ENCODE results near the gene ABHD6. TPM values are rescaled to one million over a fixed set of nuclear protein-coding genes. Genes with fewer than 3 reads are reported as not detected.

Gene ABHD6
- total RNA-seq, 2 experiments from 2014 or later = 3.9 to 4.1 TPM

DNA sequence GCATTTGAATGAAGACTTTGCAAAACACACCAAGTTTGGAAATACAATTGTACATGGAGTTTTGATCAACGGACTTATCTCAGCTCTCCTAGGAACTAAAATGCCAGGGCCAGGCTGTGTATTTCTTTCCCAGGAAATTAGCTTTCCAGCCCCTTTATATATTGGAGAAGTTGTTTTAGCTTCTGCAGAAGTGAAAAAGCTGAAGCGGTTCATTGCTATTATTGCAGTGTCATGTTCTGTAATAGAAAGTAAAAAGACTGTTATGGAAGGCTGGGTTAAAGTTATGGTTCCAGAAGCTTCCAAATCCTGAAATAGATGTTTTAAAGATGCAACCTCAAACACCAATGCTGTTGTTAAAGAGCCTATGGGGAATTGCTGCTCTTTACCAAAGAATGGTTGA is 80.2 kb downstream of the ABHD6 start:
- Mint-ChIP-seq H3K36me3 (peaks cover 34% of the 10 kb centered on the region), H3K9me3 (no peaks in the 10 kb centered on the region), H3K27me3 (no peaks in the 10 kb centered on the region), H3K4me1 (ENCODE audit: low read depth) (peaks cover 6% of the 10 kb centered on the region), H3K4me3 (no peak overlapping the region), H3K27ac (peak overlapping the region; percentile 8)
- ChIA-PET POLR2A (no interaction called here), CTCF (interaction anchor here (1.8 to 5.4 kb wide), 3 partner anchors 11 to 132 kb away, joined by 5 to 51 read pairs (median 46); partner anchors contain the start of genes HTD2 and RPP14)
- no peak for DNase-seq
- intact Hi-C loops (cut with micrococcal nuclease) = no loop called here

DNA sequence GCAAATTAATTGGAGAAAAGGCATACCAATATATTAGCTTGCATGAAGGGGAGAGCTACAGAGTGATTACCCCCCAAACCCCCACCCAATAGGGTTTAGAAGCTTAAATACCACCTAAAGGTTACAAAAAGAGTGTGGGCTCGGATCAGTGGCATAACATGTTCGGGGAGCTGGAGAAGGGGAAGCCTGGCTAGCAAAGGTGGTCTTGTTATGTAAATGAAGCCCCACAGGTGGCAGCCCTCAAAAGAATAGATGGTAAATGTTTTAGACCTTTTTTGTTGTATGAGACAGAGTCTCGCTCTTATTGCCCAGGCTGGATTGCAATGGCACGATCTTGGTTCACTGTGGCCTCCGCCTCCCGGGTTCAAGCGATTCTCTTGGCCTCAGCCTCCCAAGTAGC is 84.2 kb downstream of the ABHD6 start:
- Mint-ChIP-seq H3K4me3 (no peak overlapping the region), H3K36me3 (peaks cover 13% of the 10 kb centered on the region), H3K27ac (no peak overlapping the region), H3K27me3 (no peaks in the 10 kb centered on the region), H3K4me1 (ENCODE audit: low read depth) (peaks cover 37% of the 10 kb centered on the region), H3K9me3 (no peaks in the 10 kb centered on the region)
- no peak for DNase-seq
- POLR2A ChIA-PET = interaction anchor here (1.1 kb wide), 1 partner anchor 93 kb away, joined by 3 read pairs; no protein-coding TSS in a partner anchor
- intact Hi-C loops (cut with micrococcal nuclease) = loop anchor here (1.0 to 5.0 kb wide), 3 partner anchors 93 to 311 kb away; no protein-coding TSS in a partner anchor
- CTCF ChIA-PET = interaction anchor here (0.6 to 5.9 kb wide), 6 partner anchors 14 to 212 kb away, joined by 3 to 51 read pairs (median 10); partner anchors contain the start of genes HTD2, PDHB and RPP14

DNA sequence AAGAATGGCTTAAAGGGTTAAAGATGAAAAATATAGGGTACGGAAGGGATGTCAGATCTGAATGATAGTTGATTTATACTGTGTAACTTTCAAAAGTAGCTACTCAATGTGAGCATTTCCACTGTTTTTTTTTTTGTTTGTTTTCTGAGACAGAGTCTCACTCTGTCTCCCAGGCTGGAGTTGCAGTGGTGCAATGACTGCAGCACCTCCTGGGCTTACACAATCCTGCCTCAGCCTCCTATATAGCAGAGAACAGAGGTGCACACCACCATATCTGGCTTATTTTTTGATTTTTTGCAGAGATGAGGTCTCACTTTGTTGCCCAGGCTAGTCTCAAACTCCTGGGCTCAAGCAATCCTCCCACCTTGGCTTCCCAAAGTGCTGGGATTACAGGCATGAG is 85.2 kb downstream of the ABHD6 start:
- Mint-ChIP-seq H3K36me3 (peaks cover 9% of the 10 kb centered on the region), H3K27ac (no peak overlapping the region), H3K9me3 (no peaks in the 10 kb centered on the region), H3K27me3 (no peaks in the 10 kb centered on the region), H3K4me3 (no peak overlapping the region), H3K4me1 (ENCODE audit: low read depth) (peaks cover 37% of the 10 kb centered on the region)
- ChIA-PET POLR2A (interaction anchor here (0.6 kb wide), 2 partner anchors 90 to 151 kb away, joined by 3 read pairs; no protein-coding TSS in a partner anchor), CTCF (interaction anchor here (1.0 to 5.9 kb wide), 3 partner anchors 15 to 211 kb away, joined by 4 to 48 read pairs (median 9); partner anchors contain the start of genes HTD2 and RPP14)
- intact Hi-C loops (cut with micrococcal nuclease) = loop anchor here (5.0 kb wide), 1 partner anchor 310 kb away; no protein-coding TSS in a partner anchor
- no peak for DNase-seq

DNA sequence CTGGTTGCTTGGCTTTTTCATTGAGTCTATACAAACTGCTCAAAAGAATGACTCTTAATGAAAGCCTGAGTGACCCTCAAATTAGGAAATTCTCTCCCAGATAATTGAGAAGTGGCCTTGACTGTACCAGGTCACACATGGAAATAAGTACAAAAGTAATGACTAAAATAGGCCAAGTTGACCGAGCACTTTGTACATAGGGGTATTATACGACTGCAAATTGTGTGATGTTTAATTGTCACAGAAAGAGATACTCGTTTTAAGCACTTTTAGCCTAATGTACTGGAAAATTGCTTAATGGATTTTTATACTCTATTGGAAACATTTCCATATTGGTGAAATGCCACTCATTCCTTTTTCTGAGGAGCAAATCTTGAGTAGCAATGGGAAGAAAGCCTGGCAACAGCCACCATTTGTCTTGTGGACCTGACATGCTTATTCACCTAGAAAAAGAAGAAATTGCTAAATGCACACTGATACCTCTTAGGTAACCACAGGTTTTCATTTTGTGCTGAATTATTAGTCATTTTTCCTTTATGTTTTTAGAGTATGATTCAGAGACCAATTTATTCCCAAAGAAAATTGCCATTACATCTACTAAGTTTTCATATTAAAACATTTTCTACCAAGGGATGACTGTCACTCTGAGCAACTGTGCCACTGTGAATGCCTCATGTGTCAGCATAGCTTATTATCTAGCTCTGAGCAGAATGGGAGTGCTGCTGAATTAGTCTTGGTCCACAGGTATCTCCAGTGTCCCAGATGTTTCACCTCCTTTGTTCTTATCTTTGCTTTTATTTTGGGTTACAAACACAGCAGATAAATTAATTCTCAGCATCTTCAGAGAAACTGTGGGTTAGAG is 86.2 kb downstream of the ABHD6 start:
- ChIA-PET CTCF (interaction anchor here (1.0 to 5.9 kb wide), 5 partner anchors 10 to 210 kb away, joined by 3 to 48 read pairs (median 5); partner anchors contain the start of genes HTD2, KCTD6 and RPP14), POLR2A (interaction anchor here (0.6 to 2.6 kb wide), 3 partner anchors 11 to 97 kb away, joined by 3 to 20 read pairs (median 4); partner anchors contain the start of genes HTD2 and RPP14)
- peak overlapping the region; percentile 34 for H3K4me3 Mint-ChIP-seq
- intact Hi-C loops (cut with micrococcal nuclease) = loop anchor here (1.0 to 5.0 kb wide), 5 partner anchors 12 to 309 kb away; partner anchors contain the start of genes HTD2, PDHB and RPP14
- peak; percentile 29 for DNase-seq
- H3K27me3 Mint-ChIP-seq = no peaks in the 10 kb centered on the region
- peaks cover 37% of the 10 kb centered on the region for H3K4me1 Mint-ChIP-seq (ENCODE audit: low read depth)
- peak overlapping the region; percentile 93 for H3K27ac Mint-ChIP-seq
- peaks cover 3% of the 10 kb centered on the region for H3K36me3 Mint-ChIP-seq
- no peaks in the 10 kb centered on the region for H3K9me3 Mint-ChIP-seq

DNA sequence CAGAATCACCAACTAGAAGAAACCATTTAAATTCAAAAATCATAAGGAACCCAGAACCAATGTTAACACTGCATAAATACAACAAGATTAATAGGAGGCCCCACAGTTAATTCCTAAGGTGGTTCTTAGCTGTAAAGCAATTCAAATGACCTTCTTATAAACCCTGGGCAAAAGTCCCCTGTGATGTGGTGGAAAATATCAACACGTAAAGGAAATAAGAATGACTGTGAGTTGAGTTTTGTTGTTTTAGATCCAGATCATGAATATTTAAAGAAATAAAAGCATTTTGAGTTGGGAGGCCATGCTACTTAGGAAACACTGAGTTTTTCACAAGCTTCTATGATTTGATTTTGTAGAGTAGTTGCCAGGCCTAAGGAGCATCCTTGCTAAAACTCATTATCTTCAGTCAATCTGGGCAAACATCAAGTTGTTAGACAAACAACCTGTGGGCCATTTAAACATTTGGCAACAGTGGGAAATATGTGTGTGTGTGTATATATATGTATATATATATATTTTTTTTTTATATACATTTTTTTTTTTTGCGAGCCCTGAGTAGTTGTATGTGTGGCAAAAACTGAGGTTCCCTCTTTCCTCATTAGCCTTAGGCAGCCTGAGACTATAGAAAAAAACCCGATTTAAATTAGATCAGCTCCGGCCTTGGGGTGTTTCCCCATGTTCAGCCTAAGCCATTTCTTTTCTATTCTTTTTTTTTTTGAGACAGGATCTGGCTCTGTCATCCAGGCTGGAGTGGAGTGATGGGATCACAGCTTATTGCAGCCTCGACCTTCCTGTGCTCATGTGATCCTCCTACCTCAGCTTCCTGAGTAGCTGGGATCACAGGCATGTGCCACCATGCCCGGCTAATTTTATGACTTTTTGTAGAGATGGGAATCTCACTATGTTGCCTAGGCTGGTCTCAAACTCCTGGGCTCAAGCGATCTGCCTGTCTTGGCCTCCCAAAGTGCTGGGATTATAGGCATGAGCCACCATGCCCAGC is 87.1 kb downstream of the ABHD6 start:
- H3K4me3 Mint-ChIP-seq = peak overlapping the region; percentile 34
- POLR2A ChIA-PET = interaction anchor here (0.6 to 2.6 kb wide), 5 partner anchors 10 to 139 kb away, joined by 3 to 20 read pairs (median 3); partner anchors contain the start of genes HTD2, PDHB and RPP14
- DNase-seq = no peak
- H3K4me1 Mint-ChIP-seq (ENCODE audit: low read depth) = peaks cover 37% of the 10 kb centered on the region
- intact Hi-C loops (cut with micrococcal nuclease) = loop anchor here (1.0 to 5.0 kb wide), 5 partner anchors 11 to 308 kb away; partner anchors contain the start of genes HTD2, PDHB and RPP14
- CTCF ChIA-PET = interaction anchor here (1.0 to 5.9 kb wide), 6 partner anchors 9 to 209 kb away, joined by 3 to 48 read pairs (median 4); partner anchors contain the start of genes HTD2, KCTD6 and RPP14
- H3K36me3 Mint-ChIP-seq = no peaks in the 10 kb centered on the region
- no peaks in the 10 kb centered on the region for H3K9me3 Mint-ChIP-seq
- H3K27me3 Mint-ChIP-seq = no peaks in the 10 kb centered on the region
- peak overlapping the region; percentile 93 for H3K27ac Mint-ChIP-seq

DNA sequence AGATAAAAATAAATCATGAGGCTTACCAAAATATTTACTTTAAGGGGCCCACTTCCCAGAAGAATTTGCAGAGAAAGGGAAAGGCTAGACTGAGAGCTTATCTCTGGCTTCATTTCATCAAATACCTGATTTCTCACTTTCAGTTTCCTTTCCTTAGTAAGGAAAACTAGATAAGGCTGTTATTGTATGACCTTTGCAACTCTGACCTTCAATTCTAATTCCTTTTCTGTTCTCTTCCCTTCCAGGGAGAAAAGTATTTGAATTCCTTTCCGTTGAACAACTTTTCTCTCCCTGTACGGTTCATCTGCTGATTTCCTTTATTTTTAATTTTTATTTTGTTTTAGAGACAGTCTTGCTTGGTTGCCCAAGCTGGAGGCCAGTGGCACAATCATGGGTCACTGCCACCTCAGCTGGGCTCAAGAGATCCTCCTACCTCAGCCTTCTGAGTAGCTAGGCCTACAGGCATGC is 88.0 kb downstream of the ABHD6 start:
- H3K4me3 Mint-ChIP-seq = no peak overlapping the region
- no peaks in the 10 kb centered on the region for H3K27me3 Mint-ChIP-seq
- ChIA-PET CTCF (interaction anchor here (1.1 to 5.9 kb wide), 2 partner anchors 18 to 87 kb away, joined by 3 to 48 read pairs; partner anchors contain the start of genes HTD2 and RPP14), POLR2A (interaction anchor here (1.1 to 2.6 kb wide), 2 partner anchors 10 to 108 kb away, joined by 3 to 20 read pairs; partner anchors contain the start of gene PDHB)
- H3K9me3 Mint-ChIP-seq = no peaks in the 10 kb centered on the region
- peaks cover 37% of the 10 kb centered on the region for H3K4me1 Mint-ChIP-seq (ENCODE audit: low read depth)
- intact Hi-C loops (cut with micrococcal nuclease) = no loop called here
- peak overlapping the region; percentile 93 for H3K27ac Mint-ChIP-seq
- no peak for DNase-seq
- no peaks in the 10 kb centered on the region for H3K36me3 Mint-ChIP-seq

DNA sequence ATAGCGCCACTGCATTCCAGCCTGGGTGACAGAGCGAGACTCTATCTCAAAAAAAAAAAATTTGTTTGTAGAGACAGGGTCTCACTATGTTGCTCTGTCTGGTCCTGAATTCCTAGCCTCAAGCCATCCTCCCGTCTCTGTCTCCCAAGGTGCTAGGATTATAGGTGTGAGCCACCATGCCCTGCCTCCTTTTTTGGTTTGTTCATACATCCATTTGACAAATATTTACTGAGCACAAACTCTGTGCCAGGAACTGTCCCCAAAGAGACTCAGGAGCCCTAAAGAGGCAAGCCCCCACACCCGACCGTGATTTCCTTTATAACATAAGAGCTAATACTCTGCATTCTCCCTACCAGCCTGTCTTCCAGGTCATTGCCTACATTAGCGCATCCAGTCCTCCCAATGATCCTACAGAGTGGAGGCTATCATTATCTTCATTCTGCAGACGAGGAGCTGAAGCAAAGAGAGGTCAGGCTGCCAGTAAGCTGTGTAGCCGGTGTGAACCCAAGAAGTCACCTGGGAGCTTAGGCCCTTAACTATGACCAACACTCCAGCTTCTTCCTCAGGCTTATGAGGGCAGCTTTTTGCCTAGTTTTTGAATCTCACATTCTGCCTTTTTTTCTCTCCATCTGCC is 88.8 kb downstream of the ABHD6 start:
- peaks cover 37% of the 10 kb centered on the region for H3K4me1 Mint-ChIP-seq (ENCODE audit: low read depth)
- no peak overlapping the region for H3K27ac Mint-ChIP-seq
- H3K36me3 Mint-ChIP-seq = no peaks in the 10 kb centered on the region
- H3K9me3 Mint-ChIP-seq = no peaks in the 10 kb centered on the region
- H3K4me3 Mint-ChIP-seq = no peak overlapping the region
- no peaks in the 10 kb centered on the region for H3K27me3 Mint-ChIP-seq
- POLR2A ChIA-PET = interaction anchor here (0.5 to 0.6 kb wide), 2 partner anchors 104 to 1708 kb away, joined by 3 to 4 read pairs; no protein-coding TSS in a partner anchor
- CTCF ChIA-PET = interaction anchor here (0.7 kb wide), 1 partner anchor 90 kb away, joined by 3 read pairs; no protein-coding TSS in a partner anchor
- DNase-seq = no peak
- intact Hi-C loops (cut with micrococcal nuclease) = no loop called here

DNA sequence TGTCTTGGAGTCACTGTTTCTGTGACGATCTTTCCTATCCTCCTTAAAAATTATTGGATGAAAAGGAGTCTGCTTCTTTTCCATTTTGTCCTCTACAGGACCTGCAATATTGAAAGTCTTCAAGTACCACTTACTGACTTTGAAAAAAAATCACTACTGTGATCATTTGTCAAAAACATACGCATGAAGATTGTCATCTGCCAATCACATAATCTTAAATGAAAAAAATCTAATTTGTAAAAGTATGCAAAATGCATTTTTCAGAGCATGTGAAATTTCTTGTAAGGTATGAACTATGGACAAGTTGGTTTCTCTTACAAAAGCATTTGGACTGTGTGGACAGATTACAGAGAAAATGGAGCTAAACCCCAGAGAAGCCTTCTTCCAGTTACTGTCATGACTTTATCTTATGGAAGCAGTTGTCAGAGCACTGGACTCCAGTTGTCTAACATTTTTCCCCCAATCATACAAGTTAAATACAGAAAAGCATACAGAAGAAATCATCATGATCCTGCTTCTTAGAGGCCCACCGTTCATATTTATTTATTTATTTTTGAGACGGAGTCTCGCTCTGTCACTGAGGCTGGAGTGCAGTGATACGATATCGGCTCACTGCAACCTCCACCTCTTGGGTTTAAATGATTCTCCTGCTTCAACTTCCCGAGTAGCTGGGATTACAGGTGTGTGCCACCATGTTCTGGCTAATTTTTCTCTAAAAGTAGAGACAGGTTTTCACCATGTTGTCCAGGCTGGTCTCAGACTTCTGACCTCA is 91.7 kb downstream of the ABHD6 start:
- H3K9me3 Mint-ChIP-seq = no peaks in the 10 kb centered on the region
- no peaks in the 10 kb centered on the region for H3K36me3 Mint-ChIP-seq
- no peak overlapping the region for H3K4me3 Mint-ChIP-seq
- peaks cover 26% of the 10 kb centered on the region for H3K4me1 Mint-ChIP-seq (ENCODE audit: low read depth)
- no peak for DNase-seq
- ChIA-PET CTCF (interaction anchor here (0.6 to 1.5 kb wide), 3 partner anchors 23 to 1239 kb away, joined by 3 to 4 read pairs (median 4); partner anchors contain the start of genes HTD2, KCTD6 and RPP14), POLR2A (no interaction called here)
- H3K27me3 Mint-ChIP-seq = no peaks in the 10 kb centered on the region
- no peak overlapping the region for H3K27ac Mint-ChIP-seq
- intact Hi-C loops (cut with micrococcal nuclease) = no loop called here

DNA sequence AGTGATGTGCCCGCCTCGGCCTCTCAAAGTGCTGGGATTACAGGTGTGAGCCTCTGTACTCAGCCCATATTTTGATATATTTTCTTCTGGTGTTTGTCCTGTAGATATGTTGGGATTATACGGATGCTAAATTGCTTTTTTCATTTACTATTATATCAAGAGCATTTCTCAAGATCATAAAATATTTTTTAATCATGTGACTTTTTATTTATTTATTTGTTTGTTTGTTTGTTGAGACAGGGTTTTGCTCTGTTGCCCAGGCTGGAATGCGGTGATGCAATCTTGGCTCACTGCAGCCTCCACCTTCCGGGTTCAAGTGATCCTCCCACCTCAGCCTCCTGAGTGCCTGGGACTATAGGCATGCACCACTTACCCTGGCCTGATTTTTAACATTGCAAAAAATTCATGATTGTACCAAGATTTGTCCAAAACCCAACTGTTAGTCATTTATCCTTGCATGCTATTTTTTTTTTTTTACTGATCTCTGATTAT is 92.4 kb downstream of the ABHD6 start:
- intact Hi-C loops (cut with micrococcal nuclease) = no loop called here
- DNase-seq = no peak
- H3K4me1 Mint-ChIP-seq (ENCODE audit: low read depth) = peaks cover 26% of the 10 kb centered on the region
- POLR2A ChIA-PET = no interaction called here
- H3K27me3 Mint-ChIP-seq = no peaks in the 10 kb centered on the region
- no peaks in the 10 kb centered on the region for H3K36me3 Mint-ChIP-seq
- CTCF ChIA-PET = interaction anchor here (0.6 to 1.5 kb wide), 3 partner anchors 24 to 1240 kb away, joined by 3 to 4 read pairs (median 4); partner anchors contain the start of genes HTD2, KCTD6 and RPP14
- H3K9me3 Mint-ChIP-seq = no peaks in the 10 kb centered on the region
- no peak overlapping the region for H3K27ac Mint-ChIP-seq
- H3K4me3 Mint-ChIP-seq = no peak overlapping the region

Data from activated CD4-positive, alpha-beta memory T cell treated with anti-CD3 and anti-CD28 coated beads for 36 hours (primary cell).